Hepatocyte (in vitro differentiated cells): ENCODE measurements around the gene NSA2.

ENCODE experiments used
- EZH2 ChIP-seq: fragments of 200-600 bp; sonication (generic); IDR thresholded peaks from 2 replicates; pipeline ENCODE4 v1.6.1; 2016; ENCODE audit warnings: antibody characterized with exemption, mild to moderate bottlenecking, borderline replicate concordance
- EZH2phosphoT487 ChIP-seq: fragments of 200-600 bp; sonication (generic); IDR thresholded peaks from one replicate; pipeline ENCODE4 v1.6.1; 2018; ENCODE audit warnings: antibody characterized with exemption, mild to moderate bottlenecking, low read depth, moderate library complexity; ENCODE audit not compliant: unreplicated experiment, severe bottlenecking
- TF ChIP-seq, protein P1 (sequence below): fragments of 200-600 bp; sonication (generic); IDR thresholded peaks from 2 replicates; pipeline ENCODE4 v1.5.1; 2016; ENCODE audit warnings: antibody characterized with exemption, mild to moderate bottlenecking; ENCODE audit not compliant: poor library complexity

DNA sequence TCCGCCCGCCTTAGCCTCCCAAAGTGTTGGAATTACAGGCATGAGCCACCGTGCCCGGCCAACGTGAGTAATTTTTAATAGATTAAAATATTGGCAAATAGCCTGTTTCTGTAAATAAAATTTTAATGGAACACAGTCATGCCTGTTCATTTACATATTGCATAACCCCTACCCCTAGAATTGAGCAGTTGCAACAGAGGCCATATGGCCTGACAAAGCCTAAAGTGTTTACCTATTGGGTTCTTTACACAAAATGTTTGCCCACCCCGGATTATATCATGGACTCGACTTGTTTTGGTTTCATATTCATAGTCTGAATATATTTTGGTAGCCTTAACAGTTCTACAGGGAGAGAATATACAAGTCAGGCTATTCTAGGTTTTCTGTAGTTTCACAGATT is 5.3 kb downstream of the NSA2 start:
- TF ChIP-seq, protein P1, sequence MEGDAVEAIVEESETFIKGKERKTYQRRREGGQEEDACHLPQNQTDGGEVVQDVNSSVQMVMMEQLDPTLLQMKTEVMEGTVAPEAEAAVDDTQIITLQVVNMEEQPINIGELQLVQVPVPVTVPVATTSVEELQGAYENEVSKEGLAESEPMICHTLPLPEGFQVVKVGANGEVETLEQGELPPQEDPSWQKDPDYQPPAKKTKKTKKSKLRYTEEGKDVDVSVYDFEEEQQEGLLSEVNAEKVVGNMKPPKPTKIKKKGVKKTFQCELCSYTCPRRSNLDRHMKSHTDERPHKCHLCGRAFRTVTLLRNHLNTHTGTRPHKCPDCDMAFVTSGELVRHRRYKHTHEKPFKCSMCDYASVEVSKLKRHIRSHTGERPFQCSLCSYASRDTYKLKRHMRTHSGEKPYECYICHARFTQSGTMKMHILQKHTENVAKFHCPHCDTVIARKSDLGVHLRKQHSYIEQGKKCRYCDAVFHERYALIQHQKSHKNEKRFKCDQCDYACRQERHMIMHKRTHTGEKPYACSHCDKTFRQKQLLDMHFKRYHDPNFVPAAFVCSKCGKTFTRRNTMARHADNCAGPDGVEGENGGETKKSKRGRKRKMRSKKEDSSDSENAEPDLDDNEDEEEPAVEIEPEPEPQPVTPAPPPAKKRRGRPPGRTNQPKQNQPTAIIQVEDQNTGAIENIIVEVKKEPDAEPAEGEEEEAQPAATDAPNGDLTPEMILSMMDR = no peak
- TF ChIP-seq EZH2 (no peak), EZH2phosphoT487 (no peak)
